Vagina (tissue), 2 donors: Measurements from ENCODE around the gene CETN1.

Experiments used
- POLR2A ChIP-seq, 2 donors: fragments of 450-650 bp; IDR thresholded peaks; one replicate each; pipeline ENCODE4 v1.6.1; 2017; ENCODE audit warnings: antibody characterized with exemption in 2 of 2, mild to moderate bottlenecking in 2 of 2, moderate library complexity in 2 of 2
- POLR2AphosphoS5 ChIP-seq, 2 donors: sonication (generic); formaldehyde crosslinking; IDR thresholded peaks; one replicate each; pipeline ENCODE4 v1.9.0; 2017; ENCODE audit warnings: antibody characterized with exemption in 2 of 2, mild to moderate bottlenecking in 2 of 2, low read depth in 1 of 2; ENCODE audit not compliant: insufficient read depth in 1 of 2
- TF ChIP-seq, protein P1 (sequence below), 3 experiments: fragments of 450-650 bp in 2 of 3; fragments of 200-600 bp in 1 of 3; sonication (generic) in 1 of 3; IDR thresholded peaks; one replicate each; pipeline ENCODE4 v1.5.1; 2017 to 2019; ENCODE audit warnings: antibody characterized with exemption in 3 of 3, mild to moderate bottlenecking in 2 of 3, moderate library complexity in 2 of 3

DNA sequence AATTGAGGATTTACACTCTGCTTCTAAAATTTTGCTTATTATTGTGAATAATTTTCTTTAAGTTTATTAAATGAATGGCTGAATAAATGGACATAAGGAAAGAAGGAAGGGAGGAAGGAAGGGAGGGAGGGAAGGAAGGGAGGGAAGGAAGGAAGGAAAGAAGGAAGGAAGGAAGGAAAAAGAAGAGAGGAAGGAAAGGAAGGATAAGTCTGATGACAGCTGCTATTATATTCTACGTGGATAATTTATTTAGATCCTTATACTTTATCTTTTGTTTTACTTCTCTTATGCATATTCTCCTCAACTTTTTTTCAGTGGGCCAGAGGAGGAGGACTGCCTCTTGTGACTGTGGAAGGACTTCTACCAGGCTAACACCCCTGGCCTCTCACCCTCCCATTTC lies 34.0 kb downstream of the CETN1 start:
- TF ChIP-seq, protein P1, sequence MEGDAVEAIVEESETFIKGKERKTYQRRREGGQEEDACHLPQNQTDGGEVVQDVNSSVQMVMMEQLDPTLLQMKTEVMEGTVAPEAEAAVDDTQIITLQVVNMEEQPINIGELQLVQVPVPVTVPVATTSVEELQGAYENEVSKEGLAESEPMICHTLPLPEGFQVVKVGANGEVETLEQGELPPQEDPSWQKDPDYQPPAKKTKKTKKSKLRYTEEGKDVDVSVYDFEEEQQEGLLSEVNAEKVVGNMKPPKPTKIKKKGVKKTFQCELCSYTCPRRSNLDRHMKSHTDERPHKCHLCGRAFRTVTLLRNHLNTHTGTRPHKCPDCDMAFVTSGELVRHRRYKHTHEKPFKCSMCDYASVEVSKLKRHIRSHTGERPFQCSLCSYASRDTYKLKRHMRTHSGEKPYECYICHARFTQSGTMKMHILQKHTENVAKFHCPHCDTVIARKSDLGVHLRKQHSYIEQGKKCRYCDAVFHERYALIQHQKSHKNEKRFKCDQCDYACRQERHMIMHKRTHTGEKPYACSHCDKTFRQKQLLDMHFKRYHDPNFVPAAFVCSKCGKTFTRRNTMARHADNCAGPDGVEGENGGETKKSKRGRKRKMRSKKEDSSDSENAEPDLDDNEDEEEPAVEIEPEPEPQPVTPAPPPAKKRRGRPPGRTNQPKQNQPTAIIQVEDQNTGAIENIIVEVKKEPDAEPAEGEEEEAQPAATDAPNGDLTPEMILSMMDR (IDR thresholded peaks at IDR 0.05) = no peak
- TF ChIP-seq POLR2A (IDR thresholded peaks at IDR 0.05) (no peak), POLR2AphosphoS5 (IDR thresholded peaks at IDR 0.05; ENCODE audit: insufficient read depth in 1 of 2, low read depth in 1 of 2) (no peak)
